Stimulated activated CD4-positive, alpha-beta T cell treated with anti-CD3 and anti-CD28 coated beads, Interleukin-15, amount 100 ng/mL, for 1 hour (primary cell): ENCODE results near the gene TTC7B.

ENCODE experiments used
- DNase-seq, 2 donors: peaks; one replicate each; pipeline ENCODE4 v3.0.0-alpha.2; 2020; ENCODE audit warnings: low read depth in 1 of 2, low spot score in 1 of 2

The TTC7B gene

DNA sequence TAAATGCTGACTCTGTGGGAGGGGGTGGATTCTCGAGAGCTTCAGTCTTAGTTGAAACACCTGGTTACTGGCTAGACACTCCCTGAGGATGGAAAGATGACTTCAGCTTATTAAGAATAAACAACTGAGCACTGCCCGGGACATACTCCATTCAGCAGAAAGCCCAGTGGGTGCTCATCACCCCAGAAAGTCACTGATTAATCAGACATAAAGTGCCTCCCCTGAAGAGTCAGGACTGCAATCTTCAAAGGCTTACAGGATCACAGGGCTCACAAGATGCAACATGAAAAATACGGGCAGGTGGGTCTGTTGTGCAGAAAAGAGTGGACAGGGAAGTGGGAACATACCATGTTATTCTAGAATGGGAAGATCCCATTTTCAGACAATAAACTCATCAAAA is 212.4 kb downstream of the TTC7B start:
- DNase-seq: no peak

DNA sequence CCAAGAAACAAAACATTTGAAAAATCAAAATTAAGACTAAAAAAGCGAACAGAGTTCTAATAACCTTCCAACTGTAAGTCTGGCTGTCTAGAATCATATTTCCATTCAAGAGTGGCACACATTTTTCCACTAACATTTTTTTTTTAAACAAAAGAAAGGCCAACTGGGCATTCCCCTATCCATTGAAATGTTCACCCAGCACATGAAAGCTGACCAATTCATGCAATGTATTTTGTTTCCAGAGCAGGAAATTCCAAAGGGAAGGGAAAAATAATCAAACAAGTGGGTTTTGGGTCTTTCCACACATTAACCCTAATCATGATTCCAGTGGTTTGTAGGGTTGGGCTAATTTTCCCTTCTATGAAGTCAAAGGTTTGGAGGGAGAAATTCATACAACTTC is 212.9 kb downstream of the TTC7B start:
- no peak for DNase-seq

DNA sequence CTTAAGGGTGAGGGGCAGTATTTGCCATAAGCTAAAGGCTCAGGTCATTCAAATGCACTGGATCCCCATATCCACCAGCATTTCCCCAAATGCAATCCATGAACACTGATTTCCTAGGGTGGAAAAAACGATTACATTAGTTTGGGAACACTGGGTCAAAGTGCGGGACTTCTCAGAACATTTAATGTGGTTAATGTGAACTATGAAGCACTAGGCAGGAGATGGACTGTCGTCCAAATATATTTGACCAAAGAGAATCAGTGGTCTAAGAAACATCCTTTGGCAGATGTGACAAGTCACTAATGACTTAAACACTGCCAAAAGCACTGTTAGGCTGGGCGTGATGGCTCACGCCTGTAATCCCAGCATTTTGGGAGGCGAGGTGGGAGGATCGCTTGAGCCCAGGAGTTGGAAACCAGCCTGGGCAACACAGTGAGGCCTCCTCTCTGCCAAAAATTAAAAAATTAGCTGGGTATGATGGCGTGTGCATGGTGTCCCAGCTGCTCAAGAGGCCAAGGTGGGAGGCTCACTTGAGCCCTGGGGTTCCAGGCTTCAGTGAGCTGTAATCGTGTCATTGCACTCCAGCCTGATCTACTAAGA is 214.0 kb downstream of the TTC7B start:
- DNase-seq: no peak

DNA sequence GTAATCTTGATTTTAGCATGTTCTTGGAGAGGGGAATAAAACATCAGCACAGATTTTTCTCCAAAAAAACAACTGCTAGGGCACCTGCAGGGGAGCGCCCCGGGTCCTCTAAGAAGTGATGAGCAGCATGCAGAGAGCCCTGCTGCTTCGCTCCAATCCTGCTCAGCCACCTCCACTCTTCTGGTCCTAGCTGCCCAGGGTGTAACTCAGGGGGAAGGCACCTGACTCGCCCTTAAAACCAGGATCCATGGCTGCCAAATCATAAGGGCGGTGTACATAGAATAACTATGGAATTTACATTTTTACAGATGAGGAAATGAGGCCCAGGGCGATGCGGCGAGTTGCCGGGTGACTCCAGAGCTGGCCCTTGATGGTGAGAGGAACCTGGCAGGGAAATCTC is 214.7 kb downstream of the TTC7B start:
- DNase-seq: no peak

- DNase-seq: no peak
Measured at GRCh38 chr14:90600619-90601018, 215.6 kb downstream of the TTC7B start.

DNA sequence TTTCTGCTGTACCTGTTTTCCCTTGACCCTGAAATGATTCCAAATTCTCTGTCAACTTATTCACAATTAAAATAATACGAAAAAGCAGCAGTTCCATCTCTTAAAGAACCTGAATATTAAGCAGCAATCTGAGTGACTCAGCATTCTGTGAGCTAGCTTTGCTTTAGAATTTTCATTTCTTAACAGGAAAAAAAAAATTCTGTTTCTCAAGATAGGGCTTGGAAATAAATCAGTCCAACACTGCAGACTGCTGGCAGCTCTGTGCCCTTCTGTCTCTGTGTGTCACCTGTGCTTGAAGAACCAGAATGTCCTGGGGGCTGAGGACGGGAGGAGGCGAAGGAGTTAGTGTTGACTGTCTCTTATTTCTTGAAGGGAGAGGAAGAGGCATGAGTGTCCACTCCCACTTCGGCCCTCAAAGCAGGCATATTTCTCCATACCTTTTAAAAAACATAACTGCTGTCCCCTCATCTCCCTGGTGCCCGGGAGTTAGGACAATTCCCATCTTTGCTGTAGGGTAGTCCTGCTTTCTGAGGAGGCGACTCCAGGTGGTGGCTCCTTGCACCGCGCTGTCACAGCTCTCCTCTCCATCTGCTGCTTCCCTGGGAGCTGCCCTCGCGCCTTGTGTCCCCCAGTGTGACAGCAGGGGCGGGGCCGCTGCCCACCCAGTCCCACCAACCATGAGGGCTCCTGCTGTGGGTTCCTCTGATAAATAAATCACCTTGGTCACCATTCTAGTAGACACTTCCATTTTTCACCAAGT is 216.3 kb downstream of the TTC7B start:
- DNase-seq: no peak

- no peak for DNase-seq
Measured at GRCh38 chr14:90599339-90599738, 216.9 kb downstream of the TTC7B start.

DNA sequence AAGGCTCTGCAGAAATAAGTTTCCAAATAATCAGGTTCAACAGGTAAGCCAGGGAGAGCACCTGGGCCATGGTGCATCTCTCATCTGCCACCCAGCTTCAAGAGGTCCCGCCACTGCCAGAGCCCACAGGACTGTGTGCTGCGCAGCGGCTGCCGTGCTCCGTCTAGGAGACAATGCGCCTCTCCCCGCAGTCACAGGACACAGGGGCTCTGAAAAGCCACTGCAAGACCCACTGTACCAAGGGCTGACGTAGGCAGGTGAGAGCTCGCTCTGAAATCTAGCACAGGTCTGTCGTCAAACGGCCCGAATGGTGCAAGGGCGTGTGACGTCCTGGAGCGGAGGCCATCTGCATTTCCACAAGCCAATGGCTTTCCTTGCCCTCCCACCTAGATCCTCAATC is 218.3 kb downstream of the TTC7B start:
- no peak for DNase-seq

GRCh38 chr14:90596733-90597132 is 219.5 kb downstream of the TTC7B start:
- DNase-seq: no peak

DNA sequence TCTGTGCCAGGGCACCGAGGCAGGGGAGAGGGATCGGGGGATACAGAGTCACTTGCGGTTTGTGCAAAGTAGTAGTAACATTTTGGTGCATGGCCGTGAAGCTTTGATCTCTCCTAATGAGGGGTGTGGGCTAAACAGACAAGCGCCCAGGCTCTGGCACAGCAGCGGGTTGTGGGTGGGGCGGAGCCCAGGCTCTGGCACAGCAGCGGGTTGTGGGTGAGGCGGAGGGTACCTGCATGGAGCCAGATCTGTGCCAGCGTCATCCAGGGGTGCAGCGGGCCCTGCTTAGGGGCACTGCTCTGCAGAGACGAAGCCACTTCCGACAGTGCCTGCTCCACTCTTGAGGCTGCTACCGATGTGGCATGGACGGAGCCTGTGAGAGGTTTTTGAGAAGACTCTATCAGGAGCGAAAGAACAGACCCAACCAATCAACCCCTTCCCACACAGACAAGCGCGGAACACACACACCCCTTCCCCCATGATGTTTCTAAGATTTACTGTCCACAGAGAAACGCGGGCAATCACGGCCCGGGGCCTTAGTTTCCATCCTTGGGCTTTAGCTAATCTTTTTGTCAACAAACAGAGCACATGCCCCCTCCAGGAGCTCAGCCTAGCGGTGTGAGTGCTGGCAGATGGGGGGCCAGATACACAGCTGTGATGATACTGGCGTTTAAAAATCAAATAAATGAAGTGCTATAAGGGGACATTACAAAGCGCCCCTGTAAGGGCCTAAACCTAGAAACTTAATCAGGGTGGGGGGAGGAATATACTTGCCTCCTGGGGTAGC is 222.8 kb downstream of the TTC7B start:
- DNase-seq: no peak

GRCh38 chr14:90592655-90593054 is 223.6 kb downstream of the TTC7B start:
- DNase-seq: no peak

DNA sequence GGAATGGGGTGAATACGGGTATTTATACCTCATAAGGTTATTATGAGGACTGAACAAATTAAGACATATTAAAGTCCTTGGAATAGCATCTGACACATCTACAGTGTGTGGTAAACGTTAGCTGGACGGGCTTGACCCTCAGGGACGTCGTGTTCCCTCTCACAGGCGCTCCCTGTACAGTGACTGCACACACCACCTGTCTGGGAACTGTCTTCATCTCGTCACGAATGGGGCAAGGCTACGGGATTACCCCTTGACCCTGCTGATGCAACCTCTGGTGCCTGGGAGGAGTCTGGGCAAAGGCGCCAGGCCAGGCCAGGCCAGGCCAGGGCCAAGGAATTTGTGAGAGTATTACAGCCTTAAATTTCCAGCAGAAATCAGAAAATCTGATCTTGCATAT is 228.3 kb downstream of the TTC7B start:
- no peak for DNase-seq

DNA sequence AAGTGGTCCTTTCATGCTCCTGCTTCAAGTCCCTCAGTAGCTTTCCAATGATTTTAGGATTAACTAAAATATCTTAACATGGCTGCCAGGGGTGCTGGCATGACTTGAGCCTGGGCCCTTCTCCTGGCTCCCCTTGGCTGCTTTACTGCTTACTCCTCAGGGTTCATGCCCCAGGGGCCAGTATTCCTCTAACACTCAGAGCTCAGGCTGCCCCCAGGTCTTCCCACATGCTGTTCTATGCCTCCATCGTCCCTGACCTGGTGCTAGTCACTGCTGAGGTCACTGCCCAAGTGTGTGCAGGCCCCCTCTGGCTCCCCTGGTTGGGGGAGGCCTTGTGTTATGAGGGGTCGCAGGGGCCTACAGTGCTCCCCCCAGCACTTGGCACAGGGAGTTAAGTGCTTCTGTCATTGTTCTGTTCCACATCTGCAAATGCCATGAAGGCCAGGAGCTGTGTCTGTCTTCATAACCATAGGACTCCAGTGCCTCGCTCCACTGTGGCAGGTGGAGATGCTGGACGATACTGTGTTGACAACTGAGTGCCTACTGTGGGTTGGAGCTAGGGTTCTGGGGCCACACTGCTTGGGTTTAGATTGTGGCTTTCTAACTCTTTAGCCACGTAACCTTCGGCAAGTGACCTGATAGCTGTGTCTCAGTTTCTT is 228.8 kb downstream of the TTC7B start:
- no peak for DNase-seq

GRCh38 chr14:90585106-90585505 is 231.1 kb downstream of the TTC7B start:
- no peak for DNase-seq

DNA sequence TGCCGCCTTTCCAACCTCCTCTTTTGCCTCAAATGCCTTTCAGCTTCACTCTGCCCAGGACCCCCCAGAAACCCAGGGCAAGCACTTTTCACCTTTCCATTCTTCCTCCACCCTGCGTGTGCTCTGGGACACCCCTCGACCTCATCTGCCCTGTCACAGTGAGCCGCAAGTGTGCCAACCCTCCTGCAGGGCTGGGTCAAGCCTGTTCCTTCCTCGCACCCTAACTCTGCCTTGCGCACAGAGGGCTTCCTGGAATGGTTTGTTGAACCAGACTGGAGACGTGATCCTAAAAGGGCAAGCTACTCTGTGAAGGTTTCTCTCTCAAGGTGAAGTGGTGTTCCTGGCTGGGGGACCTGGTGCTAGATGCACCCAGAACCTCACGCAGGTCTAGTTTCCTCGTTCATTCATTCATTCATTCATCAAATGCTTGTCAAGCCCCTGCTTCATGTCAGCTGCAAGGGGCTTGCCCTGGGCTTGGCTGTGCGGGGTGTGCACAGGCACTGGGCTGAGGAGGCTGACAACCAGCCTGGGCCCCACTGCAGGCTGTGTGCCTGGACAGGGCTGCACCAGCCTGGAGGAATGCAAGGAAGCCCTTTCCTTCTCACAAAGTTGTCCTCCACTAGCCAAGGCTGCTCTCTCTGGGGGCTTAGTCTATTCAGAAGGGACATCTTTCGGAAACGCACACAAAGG is 232.2 kb downstream of the TTC7B start:
- no peak for DNase-seq

DNA sequence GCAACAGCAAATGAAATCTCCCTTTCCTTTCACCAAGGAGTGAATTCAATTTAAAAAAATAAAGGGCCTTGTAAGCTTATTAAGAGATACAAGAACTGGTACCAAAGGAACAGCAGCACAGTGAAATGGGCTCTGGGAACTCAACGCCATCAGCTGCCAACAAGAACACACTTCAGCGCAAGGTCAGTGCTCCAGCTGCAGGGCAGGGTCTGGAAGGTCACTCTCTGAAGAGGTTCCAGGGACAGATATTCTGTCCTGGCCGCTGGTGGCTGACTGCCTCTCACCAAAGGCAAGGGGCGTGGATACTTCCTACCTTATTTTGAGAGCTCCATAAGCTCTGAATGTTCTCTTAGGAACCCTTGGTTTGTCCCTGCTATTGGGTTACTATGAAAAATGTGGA is 232.8 kb downstream of the TTC7B start:
- DNase-seq: no peak

- no peak for DNase-seq
Measured at GRCh38 chr14:90582166-90582565, 234.1 kb downstream of the TTC7B start.

GRCh38 chr14:90581745-90582144 is 234.5 kb downstream of the TTC7B start:
- no peak for DNase-seq

DNA sequence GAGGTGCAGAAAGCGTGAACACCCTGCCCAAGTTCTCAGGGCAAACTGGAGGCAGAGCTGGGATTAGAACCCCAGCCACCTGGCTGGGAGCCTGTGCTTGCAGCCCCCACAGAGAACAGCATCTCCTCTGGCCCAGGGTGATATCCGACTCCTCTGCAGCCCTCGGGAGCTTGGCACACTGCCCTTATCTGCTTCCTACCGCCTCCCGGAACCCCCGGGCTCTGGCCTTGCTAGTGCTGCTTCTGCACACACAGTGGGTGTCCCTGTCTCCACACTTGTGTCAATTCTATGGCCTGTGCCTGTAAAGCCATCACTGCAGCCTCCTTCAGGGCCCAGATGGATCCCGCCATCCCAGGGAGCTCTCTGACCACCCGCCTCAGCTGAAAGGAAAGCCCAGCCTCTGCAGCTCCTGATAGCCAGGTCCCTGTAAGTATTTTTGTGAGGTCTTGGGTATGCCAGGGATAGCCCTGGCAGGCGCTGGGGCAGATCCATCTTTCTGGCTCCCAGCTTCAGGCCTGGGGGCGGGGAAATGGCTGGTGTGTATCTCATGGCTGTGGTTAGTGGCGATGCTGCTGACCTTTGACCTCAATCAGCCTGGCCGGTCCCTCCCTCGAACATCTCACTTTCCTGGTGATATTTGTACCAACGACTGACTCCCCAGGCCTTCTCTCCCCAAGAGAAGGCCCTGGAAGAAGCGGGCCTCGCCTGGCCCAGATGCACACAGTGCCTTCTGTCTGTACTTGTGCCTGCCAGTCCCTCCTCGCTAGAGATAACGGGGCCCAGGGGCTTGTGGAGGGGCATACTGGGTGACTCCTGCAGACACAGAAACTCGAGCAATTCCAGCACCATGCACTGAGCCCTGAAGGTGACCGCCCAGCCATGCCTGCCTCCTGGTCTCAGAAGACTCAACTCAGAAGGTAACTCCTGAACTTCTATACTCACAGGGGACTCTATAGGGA is 235.6 kb downstream of the TTC7B start:
- DNase-seq: no peak

DNA sequence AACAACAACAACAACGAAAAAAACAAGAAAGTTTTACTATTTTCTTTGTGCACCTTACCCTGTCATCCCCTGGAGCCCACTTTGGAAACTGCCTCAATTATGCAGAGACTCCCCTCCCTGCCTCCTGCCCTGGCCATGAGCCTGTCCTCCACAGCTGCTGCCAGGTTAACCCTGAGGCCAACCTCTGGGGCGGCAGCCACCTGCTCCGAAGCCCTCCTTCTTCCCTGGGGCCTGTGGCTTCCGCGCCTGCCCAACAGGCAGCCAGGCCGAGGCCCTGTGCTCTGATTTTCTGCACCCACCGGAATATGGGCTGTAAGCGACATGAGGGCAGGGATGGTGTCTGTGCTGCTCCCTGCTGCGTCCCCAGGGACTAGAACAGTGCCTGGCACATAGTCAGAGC is 236.4 kb downstream of the TTC7B start:
- no peak for DNase-seq
